NCI-H128 (cell line): ENCODE data around the gene CDC27.
"Not testable (repeated sequence)": the region's sequence is repeated elsewhere in the genome, so short reads cannot be mapped to it uniquely, and the experiment has no call there.

Experiments
- DNase-seq: peaks from one replicate; lab custom pipeline; 2025; ENCODE audit not compliant: unreplicated experiment; lab: John Stamatoyannopoulos, UW

The CDC27 gene, protein sequence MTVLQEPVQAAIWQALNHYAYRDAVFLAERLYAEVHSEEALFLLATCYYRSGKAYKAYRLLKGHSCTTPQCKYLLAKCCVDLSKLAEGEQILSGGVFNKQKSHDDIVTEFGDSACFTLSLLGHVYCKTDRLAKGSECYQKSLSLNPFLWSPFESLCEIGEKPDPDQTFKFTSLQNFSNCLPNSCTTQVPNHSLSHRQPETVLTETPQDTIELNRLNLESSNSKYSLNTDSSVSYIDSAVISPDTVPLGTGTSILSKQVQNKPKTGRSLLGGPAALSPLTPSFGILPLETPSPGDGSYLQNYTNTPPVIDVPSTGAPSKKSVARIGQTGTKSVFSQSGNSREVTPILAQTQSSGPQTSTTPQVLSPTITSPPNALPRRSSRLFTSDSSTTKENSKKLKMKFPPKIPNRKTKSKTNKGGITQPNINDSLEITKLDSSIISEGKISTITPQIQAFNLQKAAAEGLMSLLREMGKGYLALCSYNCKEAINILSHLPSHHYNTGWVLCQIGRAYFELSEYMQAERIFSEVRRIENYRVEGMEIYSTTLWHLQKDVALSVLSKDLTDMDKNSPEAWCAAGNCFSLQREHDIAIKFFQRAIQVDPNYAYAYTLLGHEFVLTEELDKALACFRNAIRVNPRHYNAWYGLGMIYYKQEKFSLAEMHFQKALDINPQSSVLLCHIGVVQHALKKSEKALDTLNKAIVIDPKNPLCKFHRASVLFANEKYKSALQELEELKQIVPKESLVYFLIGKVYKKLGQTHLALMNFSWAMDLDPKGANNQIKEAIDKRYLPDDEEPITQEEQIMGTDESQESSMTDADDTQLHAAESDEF

GRCh38 chr17:47188876-47189731 lies at the start of gene CDC27:
Gene CDC27, minus strand, starts transcription at chr17:47189295. Its CDS starts 123 bp downstream, at chr17:47189172.
- peak; percentile 98 for DNase-seq

GRCh38 chr17:47238321-47239010 lies 49.4 kb upstream of the CDC27 start:
- no peak for DNase-seq

- DNase-seq: no peak
These were observed 48.7 kb upstream of the CDC27 start for GRCh38 chr17:47237841-47238240.

GRCh38 chr17:47235923-47236322 lies 46.8 kb upstream of the CDC27 start:
- DNase-seq: no peak

GRCh38 chr17:47235506-47235905 lies 46.4 kb upstream of the CDC27 start:
- no peak for DNase-seq

DNA sequence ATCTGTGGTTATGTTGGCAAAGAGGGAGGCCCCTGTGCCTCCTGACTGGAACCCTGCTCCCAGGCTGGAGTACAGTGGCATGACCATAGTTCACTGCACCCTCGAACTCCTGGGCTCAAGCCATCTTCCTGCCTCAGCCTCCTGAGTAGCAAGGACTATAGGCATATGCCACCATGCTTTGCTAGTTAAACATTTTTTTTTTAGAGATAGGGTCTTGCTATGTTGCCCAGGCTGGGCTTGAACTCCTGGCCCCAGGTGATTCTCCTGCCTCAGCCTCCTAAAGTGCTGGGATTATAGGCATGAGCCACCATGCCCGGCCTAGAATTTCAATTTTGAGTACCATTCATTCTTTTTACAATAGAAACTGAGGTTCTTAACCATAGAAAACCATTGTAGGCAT lies 43.4 kb upstream of the CDC27 start:
- no peak for DNase-seq

- no peak for DNase-seq
These were observed 42.8 kb upstream of the CDC27 start for GRCh38 chr17:47231866-47232265.

DNA sequence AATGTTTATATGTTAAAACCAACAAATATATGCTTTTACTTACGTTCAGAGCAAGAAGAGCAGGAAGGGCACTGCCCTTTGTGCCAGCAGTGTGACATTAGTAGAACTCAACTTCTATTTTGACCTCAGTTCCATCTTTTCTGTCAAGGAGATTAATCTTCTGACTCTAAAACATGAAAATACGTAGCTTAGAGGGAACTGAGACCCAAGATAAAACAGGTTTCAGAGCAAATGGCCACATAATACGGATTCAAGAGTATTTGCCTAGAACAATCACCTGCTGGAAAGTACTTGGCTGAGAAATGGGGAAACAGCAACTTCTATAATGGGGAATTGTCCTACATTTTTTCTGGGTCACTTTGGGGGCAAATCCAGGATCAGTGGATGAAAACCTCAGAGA lies 42.2 kb upstream of the CDC27 start:
- DNase-seq: no peak

DNA sequence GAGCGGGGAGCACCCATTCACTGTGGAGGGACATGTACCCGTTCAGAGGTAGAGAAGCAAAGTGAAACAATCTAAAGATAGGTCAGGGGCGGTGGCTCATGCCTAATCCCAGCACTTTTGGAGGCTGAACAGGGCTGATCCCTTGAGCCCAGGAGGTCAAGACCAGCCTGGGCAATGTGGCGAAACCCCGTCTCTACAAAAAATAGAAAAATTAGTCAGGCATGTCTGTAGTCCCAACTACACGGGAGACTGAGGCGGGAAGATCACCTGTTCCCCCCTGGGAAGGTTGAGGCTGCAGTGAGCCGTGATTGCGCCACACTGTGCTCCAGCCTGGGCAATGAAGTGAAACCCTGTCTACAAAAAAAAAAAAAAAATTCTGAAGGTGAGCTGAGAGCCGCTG lies 41.8 kb upstream of the CDC27 start:
- no peak for DNase-seq

DNA sequence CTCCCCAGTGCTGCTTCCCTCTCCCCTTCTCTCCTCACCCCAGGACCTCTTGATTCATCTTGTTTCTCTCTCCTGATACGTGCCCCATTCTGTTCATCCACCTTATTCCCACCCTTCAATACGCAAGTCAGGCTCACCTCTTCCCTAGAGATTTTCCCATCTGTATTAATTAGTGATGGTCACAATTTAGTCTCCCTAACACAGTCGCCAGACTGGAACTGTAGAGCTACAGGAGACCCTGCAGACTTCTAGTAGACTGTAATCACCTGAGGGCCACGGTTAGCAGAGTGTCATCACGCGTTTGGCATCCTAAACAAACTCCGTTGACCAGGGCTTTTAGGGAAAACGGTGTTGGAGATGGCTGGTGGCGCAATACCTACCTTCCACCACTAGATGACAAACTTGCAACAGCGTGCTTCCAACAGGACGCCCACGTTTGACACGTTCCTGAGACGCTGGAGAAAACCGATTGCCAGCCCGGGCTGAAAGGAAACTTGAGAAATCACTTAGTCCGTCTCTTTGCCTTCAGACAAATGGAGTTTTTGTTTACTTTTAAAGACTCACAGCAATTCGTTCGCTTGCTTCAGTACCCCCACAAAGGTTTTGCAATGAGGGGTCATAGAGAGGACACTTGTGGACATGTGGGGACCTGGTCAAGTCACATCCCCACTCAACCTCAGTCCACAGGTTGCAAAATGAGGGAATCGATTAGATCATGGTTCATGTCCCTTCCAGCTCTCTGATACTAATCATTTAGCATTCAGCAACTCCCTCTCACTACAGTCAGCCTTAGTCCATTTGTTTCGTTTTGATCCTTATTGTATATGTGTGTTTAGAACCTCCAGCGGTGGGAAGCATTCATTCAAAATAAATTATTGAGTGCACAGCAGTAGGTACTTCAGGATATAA lies 40.7 kb upstream of the CDC27 start:
- peak; percentile 80 for DNase-seq

DNA sequence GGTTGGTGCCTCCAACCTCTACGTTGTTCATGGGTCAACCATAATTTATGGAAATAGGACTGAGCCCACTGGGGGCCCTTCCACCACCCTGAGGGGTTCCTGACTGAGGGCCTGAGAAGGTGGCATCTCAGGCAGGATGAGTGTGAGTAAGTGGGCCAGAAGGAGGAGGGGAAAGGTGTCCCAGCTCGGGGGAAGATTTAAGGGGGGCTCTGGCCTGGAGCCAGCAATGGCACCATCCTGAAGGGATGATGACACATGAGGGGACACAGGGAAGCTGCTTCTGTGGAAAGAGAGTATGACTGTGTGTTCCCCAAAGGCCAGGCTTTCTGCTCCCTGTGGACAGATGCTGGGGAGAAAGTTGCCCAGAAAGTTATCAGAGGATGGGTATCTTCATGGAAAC lies 38.8 kb upstream of the CDC27 start:
- no peak for DNase-seq

- no peak for DNase-seq
These were observed 37.0 kb upstream of the CDC27 start for GRCh38 chr17:47225911-47226688.

- no peak for DNase-seq
These were observed 36.4 kb upstream of the CDC27 start for GRCh38 chr17:47225436-47225858.

GRCh38 chr17:47224966-47225365 lies 35.9 kb upstream of the CDC27 start:
- no peak for DNase-seq

- not testable (repeated sequence) for DNase-seq
These were observed 35.0 kb upstream of the CDC27 start for GRCh38 chr17:47224077-47224476.

GRCh38 chr17:47223460-47223859 lies 34.4 kb upstream of the CDC27 start:
- no peak for DNase-seq

DNA sequence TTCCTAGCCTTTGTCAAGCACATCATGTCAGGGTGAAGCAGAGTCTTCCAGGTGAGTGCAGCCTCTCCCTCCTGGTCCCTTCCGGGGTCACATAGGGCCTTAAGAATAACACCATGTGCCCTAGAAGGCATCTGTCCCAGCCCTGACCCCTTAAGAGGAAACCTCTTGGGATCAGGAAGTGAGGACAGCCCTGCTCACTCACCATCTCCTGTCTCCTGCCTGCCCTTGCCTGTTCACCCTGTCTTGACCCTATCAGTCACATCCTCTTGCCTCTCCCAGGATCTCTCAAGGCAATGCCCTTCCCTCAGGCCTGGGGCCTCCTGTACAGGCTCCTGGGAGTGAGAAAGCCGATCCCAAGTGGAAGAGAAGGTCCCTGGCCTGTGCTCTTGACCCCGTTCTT lies 33.9 kb upstream of the CDC27 start:
- no peak for DNase-seq

DNA sequence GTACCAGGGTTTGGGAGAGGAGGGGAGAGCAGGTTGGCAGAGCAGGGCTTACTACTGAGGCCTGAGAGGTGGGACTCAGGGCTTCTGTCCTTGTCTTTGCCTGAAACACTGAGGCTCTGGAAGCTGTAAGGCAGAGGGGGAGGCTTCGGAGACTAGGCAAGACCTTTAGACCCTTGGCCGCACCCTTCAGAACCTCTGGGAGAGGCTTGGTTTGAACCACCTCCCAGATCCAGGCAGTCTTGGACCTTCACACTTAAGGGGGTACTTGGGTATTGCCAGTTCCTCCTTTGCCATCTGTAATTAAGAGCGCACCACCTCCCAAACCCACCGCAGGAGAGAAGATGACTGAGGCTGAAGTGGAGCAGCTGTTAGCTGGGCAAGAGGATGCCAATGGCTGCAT lies 33.0 kb upstream of the CDC27 start:
- DNase-seq: no peak

- DNase-seq: no peak
These were observed 32.1 kb upstream of the CDC27 start for GRCh38 chr17:47221154-47221553.
